SK-N-SH (cell line): ENCODE data around the gene THADA. TPM values are rescaled to one million over a fixed set of nuclear protein-coding genes. Genes with fewer than 3 reads are reported as not detected.

Source experiments
- CTCF ChIA-PET: fragments of 300-600, 350-600 bp; formaldehyde crosslinking; extraction: SDS; loops from one replicate; lab custom pipeline; 2021; lab: Yijun Ruan, JAX
- POLR2A ChIA-PET: fragments of 350-600 bp; sonication (Branson Sonifier 250); formaldehyde crosslinking; extraction: SDS; loops from one replicate; lab custom pipeline; 2020; ENCODE audit warnings: antibody characterized with exemption, inconsistent platforms; lab: Yijun Ruan, JAX
- DNase-seq: peaks from one replicate; pipeline ENCODE4 v3.0.0; 2012
- H2AFZ ChIP-seq: fragments of 200-600 bp; sonication (generic); 2 replicates; pipeline ENCODE4 v1.8.1; 2016; ENCODE audit warnings: antibody characterized with exemption, mild to moderate bottlenecking, low read depth
- H3F3A ChIP-seq: fragments of 200-600 bp; sonication (generic); replicated peaks from 2 replicates; pipeline ENCODE3; 2016; ENCODE audit warnings: antibody characterized with exemption, mild to moderate bottlenecking; ENCODE audit not compliant: insufficient read depth
- H3K27ac ChIP-seq, 2 experiments: fragments of 200-500 bp in 1 of 2; fragments of 200-600 bp in 1 of 2; sonication (Bioruptor generic) in 1 of 2; sonication (generic), shearing (Covaris generic) in 1 of 2; 2 replicates each; pipeline versions ENCODE4 v1.5.1 to v1.6.1; 2014 to 2016; ENCODE audit warnings: low read depth in 2 of 2, inconsistent platforms in 1 of 2, low read length in 1 of 2, mild to moderate bottlenecking in 1 of 2, mixed read lengths in 1 of 2
- H3K27me3 ChIP-seq: fragments of 200-600 bp; sonication (generic), shearing (Covaris generic); 2 replicates; pipeline ENCODE4 v1.6.1; 2016; ENCODE audit warnings: mixed run types; ENCODE audit not compliant: insufficient read depth
- H3K36me3 ChIP-seq, 2 experiments: fragments of 200-500 bp in 1 of 2; fragments of 200-600 bp in 1 of 2; sonication (Bioruptor generic) in 1 of 2; sonication (generic) in 1 of 2; replicated peaks in 1 of 2; 2 replicates each; pipeline versions ENCODE3 to v1.5.1; 2014 to 2016; ENCODE audit warnings: low read length in 1 of 2, mild to moderate bottlenecking in 1 of 2; ENCODE audit not compliant: insufficient read depth in 2 of 2, control insufficient read depth in 1 of 2
- H3K4me1 ChIP-seq, 2 experiments: fragments of 200-500 bp in 1 of 2; fragments of 200-600 bp in 1 of 2; sonication (Bioruptor generic) in 1 of 2; sonication (generic), shearing (Covaris generic) in 1 of 2; 2 replicates each; pipeline versions ENCODE4 v1.5.1 to v1.6.1; 2014 to 2016; ENCODE audit warnings: low read depth in 1 of 2, low read length in 1 of 2, mixed run types in 1 of 2; ENCODE audit not compliant: insufficient read depth in 2 of 2, control insufficient read depth in 1 of 2
- H3K4me2 ChIP-seq: fragments of 200-600 bp; sonication (generic), shearing (Covaris generic); 2 replicates; pipeline ENCODE4 v1.6.1; 2017; ENCODE audit warnings: mixed run types
- H3K4me3 ChIP-seq, 2 experiments: fragments of 200-500 bp in 1 of 2; fragments of 200-600 bp in 1 of 2; sonication (Bioruptor generic) in 1 of 2; sonication (generic), shearing (Covaris generic) in 1 of 2; 2 replicates each; pipeline versions ENCODE4 v1.5.1 to v1.8.1; 2014 to 2016; ENCODE audit warnings: low read depth in 2 of 2, inconsistent platforms in 1 of 2, low read length in 1 of 2, mild to moderate bottlenecking in 1 of 2, mixed read lengths in 1 of 2, moderate library complexity in 1 of 2
- H3K79me2 ChIP-seq: fragments of 200-600 bp; sonication (generic); 2 replicates; pipeline ENCODE4 v1.8.1; 2017; ENCODE audit warnings: mild to moderate bottlenecking; ENCODE audit not compliant: insufficient read depth
- H3K9ac ChIP-seq: fragments of 200-600 bp; sonication (generic); 2 replicates; pipeline ENCODE4 v1.6.1; 2017; ENCODE audit warnings: mixed run types
- H3K9me2 ChIP-seq: fragments of 200-600 bp; sonication (generic); 2 replicates; pipeline ENCODE4 v1.6.1; 2017; ENCODE audit warnings: mixed run types
- H3K9me3 ChIP-seq: fragments of 200-600 bp; sonication (generic); 2 replicates; pipeline ENCODE4 v1.6.1; 2017; ENCODE audit warnings: mixed run types, mild to moderate bottlenecking, moderate library complexity
- H4K20me1 ChIP-seq: fragments of 200-600 bp; sonication (generic); 2 replicates; pipeline ENCODE4 v1.6.1; 2017; ENCODE audit warnings: mild to moderate bottlenecking, mixed run types; ENCODE audit not compliant: insufficient read depth
- ELF1 ChIP-seq: IDR thresholded peaks from 2 replicates; pipeline ENCODE4 v1.4.0; 2012
- EZH2phosphoT487 ChIP-seq: fragments of 200-600 bp; sonication (generic); IDR thresholded peaks from 2 replicates; pipeline ENCODE4 v1.6.1; 2017; ENCODE audit warnings: low read depth, mixed run types, mild to moderate bottlenecking, antibody characterized with exemption, moderate library complexity, borderline replicate concordance
- GABPA ChIP-seq: IDR thresholded peaks from 2 replicates; pipeline ENCODE4 v1.4.0; 2012; ENCODE audit warnings: low read depth, mild to moderate bottlenecking
- MXI1 ChIP-seq: IDR thresholded peaks from 2 replicates; pipeline ENCODE4 v1.6.1; 2012; ENCODE audit warnings: mild to moderate bottlenecking, low read depth, low read length, improper control_type of control experiment
- NFIC ChIP-seq: IDR thresholded peaks from 2 replicates; pipeline ENCODE4 v1.4.0; 2012; ENCODE audit warnings: borderline replicate concordance
- NRF1 ChIP-seq: IDR thresholded peaks from 2 replicates; pipeline ENCODE4 v1.6.1; 2012; ENCODE audit warnings: low read depth, mild to moderate bottlenecking, low read length
- RCOR1 ChIP-seq: fragments of 150-350 bp; IDR thresholded peaks from 2 replicates; pipeline ENCODE4 v1.6.1; 2017; ENCODE audit warnings: antibody characterized with exemption, low read length
- RFX5 ChIP-seq: IDR thresholded peaks from 2 replicates; pipeline ENCODE4 v1.6.1; 2012; ENCODE audit warnings: mild to moderate bottlenecking, improper control_type of control experiment, low read length
- SMC3 ChIP-seq: IDR thresholded peaks from 2 replicates; pipeline ENCODE4 v1.6.1; 2012; ENCODE audit warnings: low read depth, low read length, improper control_type of control experiment
- TAF1 ChIP-seq: IDR thresholded peaks from 2 replicates; pipeline ENCODE4 v1.6.1; 2012; ENCODE audit warnings: low read depth, mild to moderate bottlenecking, low read length, moderate library complexity, borderline replicate concordance
- YY1 ChIP-seq: IDR thresholded peaks from 2 replicates; pipeline ENCODE4 v1.4.0; 2012; ENCODE audit warnings: low read depth, mild to moderate bottlenecking
- WGBS: methylation state at CpG from one replicate; pipeline ENCODE4 v1.1.6; 2017; ENCODE audit warnings: low lambda C conversion rate; 5-methylcytosine and 5-hydroxymethylcytosine counted together
- polyA plus RNA-seq, 3 experiments: library from polyadenylated mRNA; depleted of rRNA; stranded (reverse); fragments of >200 nt; gene quantifications; 2 replicates each; pipeline ENCODE4 v1.2.3, GENCODE V29; 2012
- TF ChIP-seq, protein P1 (sequence below): IDR thresholded peaks from 2 replicates; pipeline ENCODE4 v1.4.0; 2012; ENCODE audit warnings: low read depth
- TF ChIP-seq, protein P2 (sequence below): IDR thresholded peaks from 2 replicates; pipeline ENCODE4 v1.6.1; 2012; ENCODE audit warnings: mild to moderate bottlenecking, low read depth, low read length, moderate library complexity

The THADA gene
- polyA plus RNA-seq, 1 of the 3 experiments (the other 2 are of a cell fraction), result 25.6 TPM

DNA sequence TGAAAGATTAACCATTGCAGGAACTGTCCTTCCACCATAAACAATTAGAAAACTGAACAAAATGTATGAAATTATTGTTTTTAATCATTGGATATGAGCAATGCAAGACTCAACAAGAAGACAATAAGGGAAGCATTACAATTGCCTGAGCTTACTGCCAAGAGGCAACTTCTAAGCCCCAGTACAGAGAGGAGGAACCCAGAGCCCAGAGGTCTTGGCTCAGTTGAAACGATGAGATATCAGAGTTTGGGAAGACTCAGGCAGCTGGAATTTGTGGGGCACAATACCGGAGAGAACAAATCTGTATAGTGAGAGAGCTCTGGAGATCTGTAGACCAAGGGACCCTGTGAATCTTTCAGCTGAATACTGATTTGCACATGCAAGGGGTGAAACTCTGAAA, 288.8 kb downstream of the THADA start (continued):
- TF ChIP-seq EZH2phosphoT487 (no peak), NRF1 (no peak), GABPA (no peak), RCOR1 (no peak)
- TF ChIP-seq, protein P1, sequence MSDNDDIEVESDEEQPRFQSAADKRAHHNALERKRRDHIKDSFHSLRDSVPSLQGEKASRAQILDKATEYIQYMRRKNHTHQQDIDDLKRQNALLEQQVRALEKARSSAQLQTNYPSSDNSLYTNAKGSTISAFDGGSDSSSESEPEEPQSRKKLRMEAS, result no peak
- TF ChIP-seq, all 33 proteins: peak for 0

DNA sequence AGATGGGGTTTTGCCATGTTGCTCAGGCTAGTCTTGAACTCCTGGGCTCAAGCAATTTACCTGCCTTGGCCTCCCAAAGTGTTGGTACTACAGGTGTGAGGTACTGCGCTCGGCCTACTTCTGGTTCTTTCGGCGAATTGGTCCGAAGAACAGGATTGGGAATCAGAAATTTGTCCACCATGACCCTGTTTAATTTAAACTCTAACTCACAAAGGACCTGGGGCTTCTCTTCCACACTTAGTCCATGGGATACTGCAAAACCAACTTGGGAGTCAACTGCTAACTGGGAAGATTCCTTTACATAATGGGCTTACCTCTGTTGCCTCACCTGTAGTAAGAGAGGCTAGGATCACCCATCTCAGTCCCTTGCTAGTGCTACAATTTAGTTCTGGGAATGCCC, 289.6 kb downstream of the THADA start:
- H3K9me2 ChIP-seq, result no peaks in the 10 kb centered on the region
- no peaks in the 10 kb centered on the region for H3K9me3 ChIP-seq
- H3K4me3 ChIP-seq, result no peak overlapping the region
- H3K27ac ChIP-seq, result no peak overlapping the region
- no peak overlapping the region for H3K9ac ChIP-seq
- H2AFZ ChIP-seq, result no peak overlapping the region
- H3K4me1 ChIP-seq, result peaks cover 0 to 4% of the 10 kb centered on the region in 2 experiments; a peak in 1 of 4 replicates
- no peaks in the 10 kb centered on the region for H3K27me3 ChIP-seq
- POLR2A ChIA-PET, result no interaction called here
- no peak overlapping the region for H3K4me2 ChIP-seq
- H3K79me2 ChIP-seq, result no peaks in the 10 kb centered on the region
- CTCF ChIA-PET, result interaction anchor here (1.5 kb wide), 1 partner anchor 178 kb away, joined by 4 read pairs; no protein-coding TSS in a partner anchor
- 97% methylated on average over 5 of the region's 5 CpGs for WGBS
- peaks cover 6% of the 10 kb centered on the region for H3F3A ChIP-seq
- H3K36me3 ChIP-seq, result peaks cover 0 to 3% of the 10 kb centered on the region in 2 experiments
- no peak for DNase-seq
- no peaks in the 10 kb centered on the region for H4K20me1 ChIP-seq
- TF ChIP-seq MXI1, result no peak
- no peak for TF ChIP-seq YY1
- no peak for TF ChIP-seq SMC3
- no peak for TF ChIP-seq RFX5
- no peak for TF ChIP-seq NFIC
- TF ChIP-seq EZH2phosphoT487, result no peak
- TF ChIP-seq, protein P2, sequence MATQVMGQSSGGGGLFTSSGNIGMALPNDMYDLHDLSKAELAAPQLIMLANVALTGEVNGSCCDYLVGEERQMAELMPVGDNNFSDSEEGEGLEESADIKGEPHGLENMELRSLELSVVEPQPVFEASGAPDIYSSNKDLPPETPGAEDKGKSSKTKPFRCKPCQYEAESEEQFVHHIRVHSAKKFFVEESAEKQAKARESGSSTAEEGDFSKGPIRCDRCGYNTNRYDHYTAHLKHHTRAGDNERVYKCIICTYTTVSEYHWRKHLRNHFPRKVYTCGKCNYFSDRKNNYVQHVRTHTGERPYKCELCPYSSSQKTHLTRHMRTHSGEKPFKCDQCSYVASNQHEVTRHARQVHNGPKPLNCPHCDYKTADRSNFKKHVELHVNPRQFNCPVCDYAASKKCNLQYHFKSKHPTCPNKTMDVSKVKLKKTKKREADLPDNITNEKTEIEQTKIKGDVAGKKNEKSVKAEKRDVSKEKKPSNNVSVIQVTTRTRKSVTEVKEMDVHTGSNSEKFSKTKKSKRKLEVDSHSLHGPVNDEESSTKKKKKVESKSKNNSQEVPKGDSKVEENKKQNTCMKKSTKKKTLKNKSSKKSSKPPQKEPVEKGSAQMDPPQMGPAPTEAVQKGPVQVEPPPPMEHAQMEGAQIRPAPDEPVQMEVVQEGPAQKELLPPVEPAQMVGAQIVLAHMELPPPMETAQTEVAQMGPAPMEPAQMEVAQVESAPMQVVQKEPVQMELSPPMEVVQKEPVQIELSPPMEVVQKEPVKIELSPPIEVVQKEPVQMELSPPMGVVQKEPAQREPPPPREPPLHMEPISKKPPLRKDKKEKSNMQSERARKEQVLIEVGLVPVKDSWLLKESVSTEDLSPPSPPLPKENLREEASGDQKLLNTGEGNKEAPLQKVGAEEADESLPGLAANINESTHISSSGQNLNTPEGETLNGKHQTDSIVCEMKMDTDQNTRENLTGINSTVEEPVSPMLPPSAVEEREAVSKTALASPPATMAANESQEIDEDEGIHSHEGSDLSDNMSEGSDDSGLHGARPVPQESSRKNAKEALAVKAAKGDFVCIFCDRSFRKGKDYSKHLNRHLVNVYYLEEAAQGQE, result no peak

DNA sequence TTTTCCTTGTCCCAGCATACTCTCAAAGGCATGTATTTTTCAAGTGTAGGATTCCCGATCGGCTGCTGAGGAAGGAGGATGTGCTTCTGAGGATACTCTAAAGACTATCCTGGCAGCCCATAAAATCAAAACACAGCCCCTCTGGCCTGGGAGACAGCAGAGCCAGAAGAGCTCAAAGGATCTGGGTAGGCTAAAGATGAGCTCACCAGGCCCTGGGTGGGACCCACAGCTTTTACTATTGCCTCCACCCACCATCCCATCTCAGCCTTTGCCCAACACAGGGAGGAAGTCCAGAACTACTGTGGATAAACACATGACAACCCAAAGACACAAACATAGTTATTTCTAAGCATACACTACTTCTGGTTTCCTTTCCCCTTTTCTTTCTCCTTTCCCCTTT, 290.3 kb downstream of the THADA start:
- DNase-seq, result no peak
- no peak overlapping the region for H3K4me2 ChIP-seq
- TF ChIP-seq, protein P2, result no peak
- TF ChIP-seq ELF1 (no peak), TAF1 (no peak)
- TF ChIP-seq, all 33 proteins: peak for 0
- Histone ChIP-seq H4K20me1 (no peaks in the 10 kb centered on the region), H3K9ac (no peak overlapping the region), H3K9me2 (no peaks in the 10 kb centered on the region), H2AFZ (no peak overlapping the region), H3K9me3 (no peaks in the 10 kb centered on the region), H3F3A (no peaks in the 10 kb centered on the region), H3K36me3 (peaks cover 0 to 3% of the 10 kb centered on the region in 2 experiments), H3K79me2 (no peaks in the 10 kb centered on the region), H3K27ac (no peak overlapping the region), H3K27me3 (no peaks in the 10 kb centered on the region), H3K4me3 (no peak overlapping the region), H3K4me1 (peaks cover 0 to 10% of the 10 kb centered on the region in 2 experiments; a peak in 1 of 4 replicates)
- 95% methylated on average over 2 of the region's 2 CpGs for WGBS
- POLR2A ChIA-PET, result no interaction called here
- CTCF ChIA-PET, result no interaction called here
